WTC11 (cell line): Measurements from ENCODE around the gene IRAK2. TPM values are rescaled to one million over a fixed set of nuclear protein-coding genes. Genes with fewer than 3 reads are reported as not detected.

ENCODE experiments used
- ATAC-seq: fragments of 200-7000 bp; cut with Tn5 transposase; 2 replicates; pipeline ENCODE4 v1.10.0; 2021; ENCODE audit warnings: mild to moderate bottlenecking, moderate library complexity
- CTCF ChIA-PET: fragments of 300-600 bp; sonication (Branson Sonifier 250); formaldehyde crosslinking; loops from one replicate; lab custom pipeline; 2021; ENCODE audit warnings: antibody characterized with exemption; lab: Charles Lee
- POLR2A ChIA-PET: fragments of 350-600 bp; sonication (Branson Sonifier 250); formaldehyde crosslinking; loops from one replicate; lab custom pipeline; 2021; ENCODE audit warnings: antibody characterized with exemption; lab: Charles Lee
- DNase-seq: peaks from one replicate; pipeline ENCODE4 v3.0.0; 2021; ENCODE audit warnings: low spot score
- H3K27ac Mint-ChIP-seq: 2 replicates; pipeline ENCODE4 v1.8.0; 2021; ENCODE audit warnings: mixed read lengths
- H3K27me3 Mint-ChIP-seq: 2 replicates; pipeline ENCODE4 v1.8.0; 2021; ENCODE audit warnings: low read depth, mild to moderate bottlenecking, moderate library complexity, mixed read lengths
- H3K36me3 Mint-ChIP-seq: 2 replicates; pipeline ENCODE4 v1.8.0; 2021; ENCODE audit warnings: mixed read lengths
- H3K4me1 Mint-ChIP-seq: 2 replicates; pipeline ENCODE4 v1.8.0; 2022; ENCODE audit warnings: mixed read lengths
- H3K4me3 Mint-ChIP-seq: 2 replicates; pipeline ENCODE4 v1.8.0; 2021; ENCODE audit warnings: mild to moderate bottlenecking, moderate library complexity, mixed read lengths
- H3K9me3 Mint-ChIP-seq: 2 replicates; pipeline ENCODE4 v1.8.0; 2021; ENCODE audit warnings: mixed read lengths
- CREB1 ChIP-seq: sonication (generic); formaldehyde crosslinking; IDR thresholded peaks from 2 replicates; pipeline ENCODE4 v1.8.0; 2023; ENCODE audit warnings: mild to moderate bottlenecking, missing genetic modification reagents
- GRHL2 ChIP-seq: fragments of 250-450 bp; sonication (Bioruptor Pico); IDR thresholded peaks from 2 replicates; pipeline ENCODE4 v1.8.0; 2022; ENCODE audit warnings: mild to moderate bottlenecking, moderate library complexity; ENCODE audit not compliant: insufficient replicate concordance, severe bottlenecking
- total RNA-seq: library from RNA; stranded (reverse); gene quantifications from 3 replicates; pipeline ENCODE4 v1.2.3, GENCODE V29; 2021
- TF ChIP-seq, protein P1 (sequence below): sonication (generic); formaldehyde crosslinking; IDR thresholded peaks from 2 replicates; pipeline ENCODE4 v1.8.0; 2023; ENCODE audit warnings: missing genetic modification reagents, mild to moderate bottlenecking, borderline replicate concordance
- TF ChIP-seq, protein P2 (sequence below): sonication (generic); formaldehyde crosslinking; IDR thresholded peaks from 2 replicates; pipeline ENCODE4 v1.8.1; 2022; ENCODE audit warnings: mild to moderate bottlenecking, missing genetic modification reagents, moderate library complexity, borderline replicate concordance
- TF ChIP-seq, protein P3 (sequence below): sonication (generic); formaldehyde crosslinking; IDR thresholded peaks from 2 replicates; pipeline ENCODE4 v1.8.1; 2023; ENCODE audit warnings: mild to moderate bottlenecking, missing genetic modification reagents
- TF ChIP-seq, protein P4 (sequence below): sonication (generic); formaldehyde crosslinking; IDR thresholded peaks from 2 replicates; pipeline ENCODE4 v1.8.1; 2022; ENCODE audit warnings: mild to moderate bottlenecking, moderate library complexity, missing genetic modification reagents
- TF ChIP-seq, protein P5 (sequence below): sonication (generic); formaldehyde crosslinking; IDR thresholded peaks from 2 replicates; pipeline ENCODE4 v1.8.1; 2022; ENCODE audit warnings: low read depth, missing genetic modification reagents, borderline replicate concordance
- TF ChIP-seq, protein P6 (sequence below): sonication (generic); formaldehyde crosslinking; IDR thresholded peaks from 2 replicates; pipeline ENCODE4 v1.8.0; 2022; ENCODE audit warnings: mild to moderate bottlenecking, missing genetic modification reagents

The IRAK2 gene
- total RNA-seq, 1 experiment from 2014 or later, result 1.4 TPM

DNA sequence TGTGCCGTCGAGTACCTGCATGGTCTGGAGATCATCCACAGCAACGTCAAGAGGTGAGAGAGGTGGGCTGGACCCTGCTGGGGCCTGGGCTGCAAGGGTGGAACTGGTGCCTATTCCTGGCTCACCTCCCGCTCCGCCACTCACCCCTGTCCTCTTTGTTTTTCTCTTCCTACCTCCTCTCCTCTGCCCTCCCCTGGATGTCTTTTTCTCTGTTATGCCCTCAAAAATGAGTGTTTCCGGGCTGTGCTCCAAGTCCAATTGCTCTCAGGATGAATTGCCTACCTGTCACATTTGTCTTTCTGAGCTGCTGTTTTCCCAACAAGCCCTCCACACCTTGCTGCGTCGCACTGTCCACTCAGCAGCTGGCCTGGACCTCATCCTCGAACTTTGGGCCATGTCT lies 55.0 kb downstream of the IRAK2 start (continued):
- TF ChIP-seq, protein P1, sequence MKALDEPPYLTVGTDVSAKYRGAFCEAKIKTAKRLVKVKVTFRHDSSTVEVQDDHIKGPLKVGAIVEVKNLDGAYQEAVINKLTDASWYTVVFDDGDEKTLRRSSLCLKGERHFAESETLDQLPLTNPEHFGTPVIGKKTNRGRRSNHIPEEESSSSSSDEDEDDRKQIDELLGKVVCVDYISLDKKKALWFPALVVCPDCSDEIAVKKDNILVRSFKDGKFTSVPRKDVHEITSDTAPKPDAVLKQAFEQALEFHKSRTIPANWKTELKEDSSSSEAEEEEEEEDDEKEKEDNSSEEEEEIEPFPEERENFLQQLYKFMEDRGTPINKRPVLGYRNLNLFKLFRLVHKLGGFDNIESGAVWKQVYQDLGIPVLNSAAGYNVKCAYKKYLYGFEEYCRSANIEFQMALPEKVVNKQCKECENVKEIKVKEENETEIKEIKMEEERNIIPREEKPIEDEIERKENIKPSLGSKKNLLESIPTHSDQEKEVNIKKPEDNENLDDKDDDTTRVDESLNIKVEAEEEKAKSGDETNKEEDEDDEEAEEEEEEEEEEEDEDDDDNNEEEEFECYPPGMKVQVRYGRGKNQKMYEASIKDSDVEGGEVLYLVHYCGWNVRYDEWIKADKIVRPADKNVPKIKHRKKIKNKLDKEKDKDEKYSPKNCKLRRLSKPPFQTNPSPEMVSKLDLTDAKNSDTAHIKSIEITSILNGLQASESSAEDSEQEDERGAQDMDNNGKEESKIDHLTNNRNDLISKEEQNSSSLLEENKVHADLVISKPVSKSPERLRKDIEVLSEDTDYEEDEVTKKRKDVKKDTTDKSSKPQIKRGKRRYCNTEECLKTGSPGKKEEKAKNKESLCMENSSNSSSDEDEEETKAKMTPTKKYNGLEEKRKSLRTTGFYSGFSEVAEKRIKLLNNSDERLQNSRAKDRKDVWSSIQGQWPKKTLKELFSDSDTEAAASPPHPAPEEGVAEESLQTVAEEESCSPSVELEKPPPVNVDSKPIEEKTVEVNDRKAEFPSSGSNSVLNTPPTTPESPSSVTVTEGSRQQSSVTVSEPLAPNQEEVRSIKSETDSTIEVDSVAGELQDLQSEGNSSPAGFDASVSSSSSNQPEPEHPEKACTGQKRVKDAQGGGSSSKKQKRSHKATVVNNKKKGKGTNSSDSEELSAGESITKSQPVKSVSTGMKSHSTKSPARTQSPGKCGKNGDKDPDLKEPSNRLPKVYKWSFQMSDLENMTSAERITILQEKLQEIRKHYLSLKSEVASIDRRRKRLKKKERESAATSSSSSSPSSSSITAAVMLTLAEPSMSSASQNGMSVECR (CRISPR knock-in tag), result no peak

DNA sequence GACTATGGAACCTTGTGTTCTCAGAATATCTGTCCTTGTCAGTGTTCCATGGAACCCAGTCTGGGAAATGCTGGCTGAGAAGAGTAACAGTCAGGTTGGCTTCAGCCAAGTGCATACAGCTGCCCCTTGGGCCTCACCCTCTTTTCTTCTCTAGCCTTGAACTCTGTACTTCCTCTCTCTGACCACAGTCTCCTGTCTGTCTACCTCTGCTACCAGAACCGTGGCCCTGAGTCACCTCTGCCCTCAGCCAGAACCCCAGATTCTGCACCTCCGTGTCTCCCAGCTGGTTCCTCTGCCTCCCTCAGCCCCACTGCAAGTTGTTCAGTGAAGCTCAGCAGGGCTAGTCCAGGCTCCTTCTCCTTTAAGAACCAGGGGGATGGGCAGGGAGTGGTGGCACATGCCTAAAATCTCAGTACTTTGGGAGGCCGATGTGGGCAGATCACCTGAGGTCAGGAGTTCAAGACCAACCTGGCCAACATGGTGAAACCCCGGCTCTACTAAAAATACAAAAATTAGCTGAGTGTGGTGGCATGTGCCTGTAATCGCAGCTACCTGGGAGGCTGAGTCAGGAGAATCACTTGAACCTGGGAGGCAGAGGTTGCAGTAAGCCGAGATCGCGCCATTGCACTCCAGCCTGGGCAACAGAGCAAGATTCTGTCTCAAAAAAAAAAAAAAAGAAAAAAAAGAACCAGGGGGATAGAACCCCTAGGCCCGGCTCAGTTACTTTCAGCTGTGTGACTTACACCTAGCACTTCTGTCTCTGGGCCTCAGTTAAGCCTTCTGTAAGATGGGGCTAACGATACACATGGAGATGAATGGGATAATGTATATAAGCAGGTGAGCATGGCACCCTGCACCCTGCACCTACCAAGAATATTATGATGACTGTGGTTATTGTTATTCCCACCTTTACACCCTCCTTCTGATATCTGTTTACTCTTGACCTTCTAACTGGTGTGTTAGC lies 59.2 kb downstream of the IRAK2 start:
- DNase-seq (no peak), ATAC-seq (no peak)
- Mint-ChIP-seq H3K4me3 (no peak overlapping the region), H3K36me3 (no peaks in the 10 kb centered on the region; the same call in 1 of the 2 replicates), H3K9me3 (no peaks in the 10 kb centered on the region), H3K27ac (no peak overlapping the region), H3K27me3 (no peaks in the 10 kb centered on the region), H3K4me1 (peaks cover 27% of the 10 kb centered on the region)
- TF ChIP-seq GRHL2 (CRISPR knock-in tag), result no peak
- TF ChIP-seq, protein P2, sequence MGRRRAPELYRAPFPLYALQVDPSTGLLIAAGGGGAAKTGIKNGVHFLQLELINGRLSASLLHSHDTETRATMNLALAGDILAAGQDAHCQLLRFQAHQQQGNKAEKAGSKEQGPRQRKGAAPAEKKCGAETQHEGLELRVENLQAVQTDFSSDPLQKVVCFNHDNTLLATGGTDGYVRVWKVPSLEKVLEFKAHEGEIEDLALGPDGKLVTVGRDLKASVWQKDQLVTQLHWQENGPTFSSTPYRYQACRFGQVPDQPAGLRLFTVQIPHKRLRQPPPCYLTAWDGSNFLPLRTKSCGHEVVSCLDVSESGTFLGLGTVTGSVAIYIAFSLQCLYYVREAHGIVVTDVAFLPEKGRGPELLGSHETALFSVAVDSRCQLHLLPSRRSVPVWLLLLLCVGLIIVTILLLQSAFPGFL (CRISPR knock-in tag), result no peak
- TF ChIP-seq CREB1 (CRISPR knock-in tag), result no peak
- TF ChIP-seq, protein P3, sequence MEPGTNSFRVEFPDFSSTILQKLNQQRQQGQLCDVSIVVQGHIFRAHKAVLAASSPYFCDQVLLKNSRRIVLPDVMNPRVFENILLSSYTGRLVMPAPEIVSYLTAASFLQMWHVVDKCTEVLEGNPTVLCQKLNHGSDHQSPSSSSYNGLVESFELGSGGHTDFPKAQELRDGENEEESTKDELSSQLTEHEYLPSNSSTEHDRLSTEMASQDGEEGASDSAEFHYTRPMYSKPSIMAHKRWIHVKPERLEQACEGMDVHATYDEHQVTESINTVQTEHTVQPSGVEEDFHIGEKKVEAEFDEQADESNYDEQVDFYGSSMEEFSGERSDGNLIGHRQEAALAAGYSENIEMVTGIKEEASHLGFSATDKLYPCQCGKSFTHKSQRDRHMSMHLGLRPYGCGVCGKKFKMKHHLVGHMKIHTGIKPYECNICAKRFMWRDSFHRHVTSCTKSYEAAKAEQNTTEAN (CRISPR knock-in tag), result no peak
- TF ChIP-seq, protein P4, sequence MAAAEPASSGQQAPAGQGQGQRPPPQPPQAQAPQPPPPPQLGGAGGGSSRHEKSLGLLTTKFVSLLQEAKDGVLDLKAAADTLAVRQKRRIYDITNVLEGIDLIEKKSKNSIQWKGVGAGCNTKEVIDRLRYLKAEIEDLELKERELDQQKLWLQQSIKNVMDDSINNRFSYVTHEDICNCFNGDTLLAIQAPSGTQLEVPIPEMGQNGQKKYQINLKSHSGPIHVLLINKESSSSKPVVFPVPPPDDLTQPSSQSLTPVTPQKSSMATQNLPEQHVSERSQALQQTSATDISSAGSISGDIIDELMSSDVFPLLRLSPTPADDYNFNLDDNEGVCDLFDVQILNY (CRISPR knock-in tag), result no peak
- TF ChIP-seq, protein P1 (CRISPR knock-in tag), result no peak
- TF ChIP-seq, protein P5, sequence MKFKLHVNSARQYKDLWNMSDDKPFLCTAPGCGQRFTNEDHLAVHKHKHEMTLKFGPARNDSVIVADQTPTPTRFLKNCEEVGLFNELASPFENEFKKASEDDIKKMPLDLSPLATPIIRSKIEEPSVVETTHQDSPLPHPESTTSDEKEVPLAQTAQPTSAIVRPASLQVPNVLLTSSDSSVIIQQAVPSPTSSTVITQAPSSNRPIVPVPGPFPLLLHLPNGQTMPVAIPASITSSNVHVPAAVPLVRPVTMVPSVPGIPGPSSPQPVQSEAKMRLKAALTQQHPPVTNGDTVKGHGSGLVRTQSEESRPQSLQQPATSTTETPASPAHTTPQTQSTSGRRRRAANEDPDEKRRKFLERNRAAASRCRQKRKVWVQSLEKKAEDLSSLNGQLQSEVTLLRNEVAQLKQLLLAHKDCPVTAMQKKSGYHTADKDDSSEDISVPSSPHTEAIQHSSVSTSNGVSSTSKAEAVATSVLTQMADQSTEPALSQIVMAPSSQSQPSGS, result no peak
- TF ChIP-seq, protein P6, sequence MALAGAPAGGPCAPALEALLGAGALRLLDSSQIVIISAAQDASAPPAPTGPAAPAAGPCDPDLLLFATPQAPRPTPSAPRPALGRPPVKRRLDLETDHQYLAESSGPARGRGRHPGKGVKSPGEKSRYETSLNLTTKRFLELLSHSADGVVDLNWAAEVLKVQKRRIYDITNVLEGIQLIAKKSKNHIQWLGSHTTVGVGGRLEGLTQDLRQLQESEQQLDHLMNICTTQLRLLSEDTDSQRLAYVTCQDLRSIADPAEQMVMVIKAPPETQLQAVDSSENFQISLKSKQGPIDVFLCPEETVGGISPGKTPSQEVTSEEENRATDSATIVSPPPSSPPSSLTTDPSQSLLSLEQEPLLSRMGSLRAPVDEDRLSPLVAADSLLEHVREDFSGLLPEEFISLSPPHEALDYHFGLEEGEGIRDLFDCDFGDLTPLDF (CRISPR knock-in tag), result no peak
- POLR2A ChIA-PET, result no interaction called here
- CTCF ChIA-PET, result no interaction called here
